H1 (cell line): ENCODE measurements around the gene MTFR1L. TPM values are rescaled to one million over a fixed set of nuclear protein-coding genes. Genes with fewer than 3 reads are reported as not detected.

ENCODE experiments used
- FOSL1 ChIP-seq: IDR thresholded peaks from 2 replicates; pipeline ENCODE4 v1.6.1; 2011; ENCODE audit warnings: mild to moderate bottlenecking, low read depth, low read length, moderate library complexity; ENCODE audit not compliant: insufficient read depth
- GABPA ChIP-seq: IDR thresholded peaks from 2 replicates; pipeline ENCODE4 v1.6.1; 2011; ENCODE audit warnings: mild to moderate bottlenecking, low read length, moderate library complexity, borderline replicate concordance; ENCODE audit not compliant: insufficient read depth
- RAD21 ChIP-seq, 2 experiments: IDR thresholded peaks in 1 of 2; conservative IDR thresholded peaks in 1 of 2; 2 replicates each; pipeline ENCODE4 v1.6.1; 2011; ENCODE audit warnings: low read depth in 2 of 2, low read length in 2 of 2, improper control_type of control experiment in 1 of 2, inconsistent platforms in 1 of 2, mild to moderate bottlenecking in 1 of 2, moderate library complexity in 1 of 2
- RNF2 ChIP-seq: fragments of 200-900, 300-1000 bp; sonication (generic); IDR thresholded peaks from 2 replicates; pipeline ENCODE4 v1.7.1; 2016; ENCODE audit warnings: borderline replicate concordance, low read depth, mild to moderate bottlenecking, antibody characterized with exemption, low read length; ENCODE audit not compliant: poor library complexity, severe bottlenecking; ENCODE audit errors: missing control alignments
- SIRT6 ChIP-seq: IDR thresholded peaks from one replicate; pipeline ENCODE4 v1.7.1; 2012; ENCODE audit warnings: low read length, inconsistent platforms
- SIX5 ChIP-seq: IDR thresholded peaks from 2 replicates; pipeline ENCODE4 v1.6.1; 2011; ENCODE audit warnings: mild to moderate bottlenecking, low read depth, low read length
- polyA plus RNA-seq, 7 experiments: library from polyadenylated mRNA; depleted of rRNA in 3 of 7; stranded (reverse) in 5 of 7; unstranded in 2 of 7; fragments of >200 nt in 5 of 7; fragments of 200-250 nt in 2 of 7; gene quantifications; 1 replicate in 5 of 7; 2 replicates in 1 of 7; 4 replicates in 1 of 7; pipeline versions ENCODE4 v1.2.1 to v1.2.3, GENCODE V29; 2011 to 2013; ENCODE audit warnings: missing spikeins in 2 of 7, mixed read lengths in 2 of 7
- total RNA-seq: library from RNA; stranded (reverse); fragmentation: NEBNext Ultra II Directional; extraction: Animal tissue kit (Norgen Biotek cat#: 25700); gene quantifications from 2 replicates; pipeline ENCODE4 v1.2.1, GENCODE V29; 2021
- TF ChIP-seq, protein P1 (sequence below): fragments of 300-600 bp; sonication (generic); IDR thresholded peaks from 2 replicates; pipeline ENCODE4 v1.7.1; 2012; ENCODE audit warnings: low read length, moderate library complexity, mild to moderate bottlenecking, inconsistent platforms; ENCODE audit not compliant: insufficient replicate concordance
- TF ChIP-seq, protein P2 (sequence below), 3 experiments: IDR thresholded peaks; 1 replicate in 2 of 3; 2 replicates in 1 of 3; pipeline versions ENCODE4 v1.5.1 to v1.6.1; 2011; ENCODE audit warnings: low read length in 3 of 3, mild to moderate bottlenecking in 3 of 3, inconsistent platforms in 2 of 3, low read depth in 1 of 3, moderate library complexity in 1 of 3; ENCODE audit not compliant: insufficient read depth in 1 of 3; ENCODE audit errors: control extremely low read depth in 1 of 3

MTFR1L gene
- total and polyA plus RNA-seq, 2 of the 8 experiments (the other 6 are each of a cell fraction or from before 2014, with no cell fraction given): 20.8 to 23.1 TPM

DNA sequence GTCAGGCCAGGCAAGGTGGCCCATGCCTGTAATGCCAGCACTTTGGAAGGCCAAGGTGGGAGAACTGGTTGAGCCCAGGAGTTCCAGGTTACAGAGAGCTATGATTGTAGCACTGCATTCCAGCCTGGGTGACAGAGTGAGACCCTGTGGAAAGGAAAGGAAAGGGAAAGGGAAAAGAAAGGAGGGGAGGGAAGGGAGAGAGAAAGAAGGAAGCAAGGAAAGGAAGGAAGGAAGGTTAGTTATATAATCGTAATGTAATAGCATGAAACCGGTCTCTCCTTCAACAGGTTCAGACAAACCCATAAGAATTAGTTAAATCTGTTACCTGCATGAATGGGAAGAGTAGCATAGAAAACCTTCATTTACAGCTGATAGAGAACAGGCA, 56.9 kb downstream of the MTFR1L start (continued):
- TF ChIP-seq, protein P1, sequence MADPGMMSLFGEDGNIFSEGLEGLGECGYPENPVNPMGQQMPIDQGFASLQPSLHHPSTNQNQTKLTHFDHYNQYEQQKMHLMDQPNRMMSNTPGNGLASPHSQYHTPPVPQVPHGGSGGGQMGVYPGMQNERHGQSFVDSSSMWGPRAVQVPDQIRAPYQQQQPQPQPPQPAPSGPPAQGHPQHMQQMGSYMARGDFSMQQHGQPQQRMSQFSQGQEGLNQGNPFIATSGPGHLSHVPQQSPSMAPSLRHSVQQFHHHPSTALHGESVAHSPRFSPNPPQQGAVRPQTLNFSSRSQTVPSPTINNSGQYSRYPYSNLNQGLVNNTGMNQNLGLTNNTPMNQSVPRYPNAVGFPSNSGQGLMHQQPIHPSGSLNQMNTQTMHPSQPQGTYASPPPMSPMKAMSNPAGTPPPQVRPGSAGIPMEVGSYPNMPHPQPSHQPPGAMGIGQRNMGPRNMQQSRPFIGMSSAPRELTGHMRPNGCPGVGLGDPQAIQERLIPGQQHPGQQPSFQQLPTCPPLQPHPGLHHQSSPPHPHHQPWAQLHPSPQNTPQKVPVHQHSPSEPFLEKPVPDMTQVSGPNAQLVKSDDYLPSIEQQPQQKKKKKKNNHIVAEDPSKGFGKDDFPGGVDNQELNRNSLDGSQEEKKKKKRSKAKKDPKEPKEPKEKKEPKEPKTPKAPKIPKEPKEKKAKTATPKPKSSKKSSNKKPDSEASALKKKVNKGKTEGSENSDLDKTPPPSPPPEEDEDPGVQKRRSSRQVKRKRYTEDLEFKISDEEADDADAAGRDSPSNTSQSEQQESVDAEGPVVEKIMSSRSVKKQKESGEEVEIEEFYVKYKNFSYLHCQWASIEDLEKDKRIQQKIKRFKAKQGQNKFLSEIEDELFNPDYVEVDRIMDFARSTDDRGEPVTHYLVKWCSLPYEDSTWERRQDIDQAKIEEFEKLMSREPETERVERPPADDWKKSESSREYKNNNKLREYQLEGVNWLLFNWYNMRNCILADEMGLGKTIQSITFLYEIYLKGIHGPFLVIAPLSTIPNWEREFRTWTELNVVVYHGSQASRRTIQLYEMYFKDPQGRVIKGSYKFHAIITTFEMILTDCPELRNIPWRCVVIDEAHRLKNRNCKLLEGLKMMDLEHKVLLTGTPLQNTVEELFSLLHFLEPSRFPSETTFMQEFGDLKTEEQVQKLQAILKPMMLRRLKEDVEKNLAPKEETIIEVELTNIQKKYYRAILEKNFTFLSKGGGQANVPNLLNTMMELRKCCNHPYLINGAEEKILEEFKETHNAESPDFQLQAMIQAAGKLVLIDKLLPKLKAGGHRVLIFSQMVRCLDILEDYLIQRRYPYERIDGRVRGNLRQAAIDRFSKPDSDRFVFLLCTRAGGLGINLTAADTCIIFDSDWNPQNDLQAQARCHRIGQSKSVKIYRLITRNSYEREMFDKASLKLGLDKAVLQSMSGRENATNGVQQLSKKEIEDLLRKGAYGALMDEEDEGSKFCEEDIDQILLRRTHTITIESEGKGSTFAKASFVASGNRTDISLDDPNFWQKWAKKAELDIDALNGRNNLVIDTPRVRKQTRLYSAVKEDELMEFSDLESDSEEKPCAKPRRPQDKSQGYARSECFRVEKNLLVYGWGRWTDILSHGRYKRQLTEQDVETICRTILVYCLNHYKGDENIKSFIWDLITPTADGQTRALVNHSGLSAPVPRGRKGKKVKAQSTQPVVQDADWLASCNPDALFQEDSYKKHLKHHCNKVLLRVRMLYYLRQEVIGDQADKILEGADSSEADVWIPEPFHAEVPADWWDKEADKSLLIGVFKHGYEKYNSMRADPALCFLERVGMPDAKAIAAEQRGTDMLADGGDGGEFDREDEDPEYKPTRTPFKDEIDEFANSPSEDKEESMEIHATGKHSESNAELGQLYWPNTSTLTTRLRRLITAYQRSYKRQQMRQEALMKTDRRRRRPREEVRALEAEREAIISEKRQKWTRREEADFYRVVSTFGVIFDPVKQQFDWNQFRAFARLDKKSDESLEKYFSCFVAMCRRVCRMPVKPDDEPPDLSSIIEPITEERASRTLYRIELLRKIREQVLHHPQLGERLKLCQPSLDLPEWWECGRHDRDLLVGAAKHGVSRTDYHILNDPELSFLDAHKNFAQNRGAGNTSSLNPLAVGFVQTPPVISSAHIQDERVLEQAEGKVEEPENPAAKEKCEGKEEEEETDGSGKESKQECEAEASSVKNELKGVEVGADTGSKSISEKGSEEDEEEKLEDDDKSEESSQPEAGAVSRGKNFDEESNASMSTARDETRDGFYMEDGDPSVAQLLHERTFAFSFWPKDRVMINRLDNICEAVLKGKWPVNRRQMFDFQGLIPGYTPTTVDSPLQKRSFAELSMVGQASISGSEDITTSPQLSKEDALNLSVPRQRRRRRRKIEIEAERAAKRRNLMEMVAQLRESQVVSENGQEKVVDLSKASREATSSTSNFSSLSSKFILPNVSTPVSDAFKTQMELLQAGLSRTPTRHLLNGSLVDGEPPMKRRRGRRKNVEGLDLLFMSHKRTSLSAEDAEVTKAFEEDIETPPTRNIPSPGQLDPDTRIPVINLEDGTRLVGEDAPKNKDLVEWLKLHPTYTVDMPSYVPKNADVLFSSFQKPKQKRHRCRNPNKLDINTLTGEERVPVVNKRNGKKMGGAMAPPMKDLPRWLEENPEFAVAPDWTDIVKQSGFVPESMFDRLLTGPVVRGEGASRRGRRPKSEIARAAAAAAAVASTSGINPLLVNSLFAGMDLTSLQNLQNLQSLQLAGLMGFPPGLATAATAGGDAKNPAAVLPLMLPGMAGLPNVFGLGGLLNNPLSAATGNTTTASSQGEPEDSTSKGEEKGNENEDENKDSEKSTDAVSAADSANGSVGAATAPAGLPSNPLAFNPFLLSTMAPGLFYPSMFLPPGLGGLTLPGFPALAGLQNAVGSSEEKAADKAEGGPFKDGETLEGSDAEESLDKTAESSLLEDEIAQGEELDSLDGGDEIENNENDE: no peak
- TF ChIP-seq RAD21 (IDR thresholded peaks at IDR 0.05 in 1 of 2, conservative IDR thresholded peaks at IDR 0.05 in 1 of 2; ENCODE audit: low read depth in 2 of 2, low read length in 2 of 2): no peak
- no peak for TF ChIP-seq GABPA
- TF ChIP-seq, protein P2, sequence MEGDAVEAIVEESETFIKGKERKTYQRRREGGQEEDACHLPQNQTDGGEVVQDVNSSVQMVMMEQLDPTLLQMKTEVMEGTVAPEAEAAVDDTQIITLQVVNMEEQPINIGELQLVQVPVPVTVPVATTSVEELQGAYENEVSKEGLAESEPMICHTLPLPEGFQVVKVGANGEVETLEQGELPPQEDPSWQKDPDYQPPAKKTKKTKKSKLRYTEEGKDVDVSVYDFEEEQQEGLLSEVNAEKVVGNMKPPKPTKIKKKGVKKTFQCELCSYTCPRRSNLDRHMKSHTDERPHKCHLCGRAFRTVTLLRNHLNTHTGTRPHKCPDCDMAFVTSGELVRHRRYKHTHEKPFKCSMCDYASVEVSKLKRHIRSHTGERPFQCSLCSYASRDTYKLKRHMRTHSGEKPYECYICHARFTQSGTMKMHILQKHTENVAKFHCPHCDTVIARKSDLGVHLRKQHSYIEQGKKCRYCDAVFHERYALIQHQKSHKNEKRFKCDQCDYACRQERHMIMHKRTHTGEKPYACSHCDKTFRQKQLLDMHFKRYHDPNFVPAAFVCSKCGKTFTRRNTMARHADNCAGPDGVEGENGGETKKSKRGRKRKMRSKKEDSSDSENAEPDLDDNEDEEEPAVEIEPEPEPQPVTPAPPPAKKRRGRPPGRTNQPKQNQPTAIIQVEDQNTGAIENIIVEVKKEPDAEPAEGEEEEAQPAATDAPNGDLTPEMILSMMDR (IDR thresholded peaks at IDR 0.05; ENCODE audit: control extremely low read depth in 1 of 3, insufficient read depth in 1 of 3, low read depth in 1 of 3, low read length in 3 of 3): no peak
- no peak for TF ChIP-seq RNF2
- TF ChIP-seq SIRT6: no peak
- TF ChIP-seq SIX5: no peak
- no peak for TF ChIP-seq FOSL1
